GM21529 (cell line): Measurements from ENCODE around the gene SEMA5A.
A peak's percentile ranks its signal among the peaks of the same experiment; 100 is the strongest.

ENCODE experiments used
- ATAC-seq: cut with Tn5 transposase; IDR thresholded peaks from one replicate; pipeline ENCODE4 v1.9.1; 2021; ENCODE audit not compliant: unreplicated experiment

The SEMA5A gene

DNA sequence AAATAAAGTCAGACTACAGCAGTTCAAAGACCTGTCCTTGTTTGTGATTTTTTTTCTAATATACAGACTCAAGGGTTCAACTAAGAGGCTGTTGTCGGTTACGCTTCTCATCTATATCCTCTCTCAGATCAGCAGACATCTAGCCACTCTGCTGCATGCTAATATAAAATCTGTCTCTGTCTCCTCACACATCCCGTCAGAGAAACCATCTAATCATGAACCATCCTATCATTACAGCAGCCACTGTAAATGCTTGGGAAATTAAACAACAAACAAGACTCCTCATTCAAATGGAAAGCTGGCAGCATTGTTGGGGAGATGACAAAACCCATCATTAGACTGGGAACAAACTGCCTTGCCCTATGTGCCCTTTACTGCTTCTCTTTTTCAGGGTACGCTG lies 94.8 kb downstream of the SEMA5A start:
- ATAC-seq = no peak

DNA sequence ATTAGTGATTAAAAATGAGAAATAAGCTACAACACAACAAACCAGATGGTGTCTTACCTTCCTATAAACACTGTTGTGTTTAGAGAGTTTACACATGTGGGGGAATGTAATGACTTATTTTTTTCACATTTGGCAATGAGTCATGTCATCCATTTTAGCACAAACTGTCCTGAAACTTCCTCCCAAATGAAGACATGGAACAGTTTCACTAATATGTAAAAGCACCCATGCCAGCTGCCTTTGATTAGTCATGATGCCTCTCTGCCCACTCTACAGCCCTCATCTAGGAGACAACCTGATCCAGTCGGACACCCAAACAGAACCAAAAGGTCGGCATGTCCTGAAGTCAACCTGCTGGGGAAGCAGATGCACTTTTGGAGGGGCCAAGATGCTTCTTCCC lies 98.2 kb downstream of the SEMA5A start:
- ATAC-seq = no peak

DNA sequence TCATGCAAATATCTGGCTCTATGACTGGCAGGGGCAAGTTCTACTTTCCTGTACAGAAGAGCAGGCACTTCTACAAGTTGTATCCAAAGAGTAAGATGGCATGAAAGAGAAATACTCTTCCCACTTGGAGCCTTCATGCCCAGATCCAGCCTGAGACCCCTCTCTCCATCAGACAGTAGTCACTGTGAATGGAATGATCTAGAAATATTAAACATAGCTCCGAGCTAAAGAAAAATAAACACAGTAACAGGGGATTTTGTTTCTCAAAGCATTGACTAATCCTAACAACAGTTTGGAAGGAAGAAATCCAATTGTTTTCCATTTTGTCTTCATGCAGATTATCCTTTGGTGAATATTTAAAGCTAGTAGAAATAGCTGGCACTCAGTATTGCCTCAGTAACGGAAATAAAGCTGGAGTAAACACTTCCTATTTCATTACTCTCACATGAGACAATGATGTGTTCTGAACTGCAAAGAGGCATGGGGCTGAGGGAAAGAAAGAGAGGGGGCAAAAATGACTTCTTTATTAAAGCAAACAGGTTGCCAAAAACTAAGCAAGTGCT lies 100.0 kb downstream of the SEMA5A start:
- no peak for ATAC-seq

DNA sequence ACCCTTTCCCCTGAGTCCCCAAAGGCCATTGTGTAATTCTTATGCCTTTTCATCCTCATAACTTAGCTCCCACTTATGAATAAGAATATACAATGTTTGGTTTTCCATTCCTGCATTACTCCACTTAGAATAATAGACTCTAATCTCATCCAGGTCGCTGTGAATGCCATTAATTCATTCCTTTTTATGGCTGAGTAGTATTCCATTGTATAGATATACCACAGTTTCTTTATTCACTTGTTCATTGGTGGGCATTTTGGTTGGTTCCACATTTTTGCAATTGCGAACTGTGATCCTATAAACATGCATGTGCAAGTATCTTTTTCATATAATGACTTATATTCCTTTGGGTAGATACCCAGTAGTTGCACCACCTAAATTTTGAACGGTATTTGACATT lies 101.5 kb downstream of the SEMA5A start:
- ATAC-seq = no peak

DNA sequence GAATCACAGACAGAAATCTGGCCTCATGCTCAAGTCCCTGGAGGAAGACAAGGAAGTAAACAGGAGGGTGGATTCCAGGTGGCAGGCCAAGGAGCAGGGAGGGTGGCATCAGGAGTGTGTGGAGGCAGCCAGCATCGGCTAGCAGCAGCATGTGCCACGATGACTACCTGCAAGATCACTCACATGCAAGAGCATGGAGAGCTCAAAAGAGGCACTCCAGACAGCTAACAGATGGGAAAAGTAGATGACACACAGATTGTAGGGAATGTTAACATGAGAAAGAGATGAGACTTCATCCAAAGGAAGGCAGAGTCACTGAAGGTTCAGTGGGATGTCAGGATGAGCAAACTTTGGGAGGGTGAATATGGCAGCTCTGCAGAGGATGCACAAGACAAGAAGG lies 104.3 kb downstream of the SEMA5A start:
- ATAC-seq = no peak

DNA sequence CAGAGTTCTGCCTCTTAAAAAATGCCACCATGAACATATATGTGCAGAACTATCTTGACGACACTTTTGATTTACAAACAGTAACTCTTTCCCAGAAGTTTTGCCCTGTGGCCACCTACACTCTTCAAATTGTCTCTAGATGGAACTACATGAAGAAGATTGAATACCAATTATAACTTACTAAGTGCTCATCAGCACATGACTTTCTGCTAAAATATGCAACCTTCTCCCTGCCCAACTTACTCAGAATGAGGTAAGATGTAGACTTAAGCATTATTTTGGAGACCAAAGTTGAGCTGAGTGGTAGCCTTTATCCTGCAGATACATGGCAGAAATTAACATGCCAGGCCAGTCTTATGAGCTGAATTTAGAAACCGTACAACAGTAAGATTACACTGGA lies 105.4 kb downstream of the SEMA5A start:
- ATAC-seq = no peak

DNA sequence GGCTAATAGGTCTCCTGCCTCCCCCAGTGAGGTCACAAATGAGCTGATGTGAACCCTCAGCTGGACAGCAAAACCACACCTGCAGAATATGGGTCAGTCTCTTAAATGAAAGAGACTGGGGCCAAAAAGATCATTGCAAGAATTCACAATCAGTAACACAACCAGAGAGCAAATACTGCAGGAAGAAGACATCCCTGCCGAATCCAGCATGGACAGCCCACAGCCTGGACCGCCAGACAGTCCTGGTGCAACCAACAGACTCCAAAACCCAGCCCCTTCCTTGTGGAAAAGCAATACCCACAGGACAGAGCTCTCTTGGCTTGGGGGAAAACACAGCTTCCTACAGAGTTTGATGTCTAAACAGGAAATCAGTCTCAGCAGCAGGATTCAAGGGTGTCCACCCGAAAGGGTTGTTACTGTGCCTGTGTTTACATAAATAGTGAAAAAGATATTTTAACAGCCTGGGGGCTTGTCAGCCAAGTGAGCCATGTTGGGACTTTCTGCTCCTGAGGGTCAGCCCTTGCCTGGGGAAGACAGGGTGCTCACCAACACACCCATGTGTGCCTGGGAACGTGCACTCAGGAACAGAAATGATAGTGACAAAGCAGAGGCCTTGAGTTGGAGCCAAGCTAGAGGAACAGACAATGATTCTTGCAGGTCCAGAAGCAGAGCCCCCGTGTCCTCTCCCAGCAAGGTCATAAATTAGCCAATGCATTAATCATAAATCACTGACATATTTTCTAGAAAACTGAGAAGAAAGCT lies 106.2 kb downstream of the SEMA5A start:
- no peak for ATAC-seq

DNA sequence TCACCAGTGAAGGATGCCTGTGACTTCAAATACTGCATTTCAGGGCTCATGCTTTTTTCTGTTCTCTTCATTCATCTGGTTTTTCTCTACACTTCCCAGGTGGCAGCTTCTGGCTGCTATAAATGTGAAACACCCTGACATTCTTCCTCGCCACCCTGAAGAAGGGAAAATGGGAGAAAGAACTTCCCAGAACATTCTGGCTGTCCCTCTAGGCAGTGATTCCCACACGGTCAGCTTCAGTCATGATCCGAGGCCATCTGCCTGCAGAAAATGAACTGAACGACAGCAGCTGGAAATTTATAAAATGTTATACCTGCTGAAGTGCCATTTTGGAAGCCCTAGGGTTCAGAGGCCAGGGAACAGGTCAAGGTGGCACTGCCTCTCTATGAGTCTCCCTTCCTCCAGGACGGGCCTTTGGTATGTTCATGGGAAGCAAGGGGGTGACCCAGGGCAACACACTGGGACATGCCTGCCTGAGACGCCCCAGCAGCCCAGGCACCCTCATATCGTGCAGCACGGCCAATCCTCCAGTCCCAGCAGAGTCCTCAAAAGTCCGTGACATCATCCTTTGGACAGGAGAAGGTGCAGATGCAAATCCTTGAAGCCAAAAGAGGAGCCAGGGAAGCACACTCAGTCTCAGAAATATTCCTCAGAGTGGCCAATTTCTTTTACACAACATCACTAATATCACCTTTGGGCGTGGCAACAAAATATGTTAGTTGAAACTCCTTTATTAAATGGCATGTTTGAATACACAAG lies 107.1 kb downstream of the SEMA5A start:
- no peak for ATAC-seq

DNA sequence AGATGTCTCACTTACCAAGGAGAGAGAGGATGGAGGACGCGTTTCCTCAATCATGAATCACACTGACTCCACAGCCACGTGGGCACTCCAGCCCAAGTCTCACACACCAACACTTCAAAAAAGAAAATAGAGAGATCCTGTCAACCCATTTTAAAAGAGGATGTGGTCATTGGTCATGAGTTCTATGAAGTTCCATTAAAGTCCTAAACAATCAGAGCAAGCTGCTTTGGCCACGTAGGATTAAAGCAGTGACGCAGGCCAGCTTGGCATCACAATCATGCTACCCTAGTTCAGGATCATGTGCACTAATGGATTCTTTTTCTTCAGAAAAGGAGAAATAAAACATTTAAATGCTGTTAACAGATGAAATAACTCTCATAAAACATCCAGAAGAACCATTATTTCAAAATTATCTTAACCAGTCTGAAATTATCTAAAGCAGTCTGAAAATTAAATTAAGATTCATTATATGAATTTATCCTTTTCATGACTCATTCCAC lies 108.1 kb downstream of the SEMA5A start:
- ATAC-seq = no peak

DNA sequence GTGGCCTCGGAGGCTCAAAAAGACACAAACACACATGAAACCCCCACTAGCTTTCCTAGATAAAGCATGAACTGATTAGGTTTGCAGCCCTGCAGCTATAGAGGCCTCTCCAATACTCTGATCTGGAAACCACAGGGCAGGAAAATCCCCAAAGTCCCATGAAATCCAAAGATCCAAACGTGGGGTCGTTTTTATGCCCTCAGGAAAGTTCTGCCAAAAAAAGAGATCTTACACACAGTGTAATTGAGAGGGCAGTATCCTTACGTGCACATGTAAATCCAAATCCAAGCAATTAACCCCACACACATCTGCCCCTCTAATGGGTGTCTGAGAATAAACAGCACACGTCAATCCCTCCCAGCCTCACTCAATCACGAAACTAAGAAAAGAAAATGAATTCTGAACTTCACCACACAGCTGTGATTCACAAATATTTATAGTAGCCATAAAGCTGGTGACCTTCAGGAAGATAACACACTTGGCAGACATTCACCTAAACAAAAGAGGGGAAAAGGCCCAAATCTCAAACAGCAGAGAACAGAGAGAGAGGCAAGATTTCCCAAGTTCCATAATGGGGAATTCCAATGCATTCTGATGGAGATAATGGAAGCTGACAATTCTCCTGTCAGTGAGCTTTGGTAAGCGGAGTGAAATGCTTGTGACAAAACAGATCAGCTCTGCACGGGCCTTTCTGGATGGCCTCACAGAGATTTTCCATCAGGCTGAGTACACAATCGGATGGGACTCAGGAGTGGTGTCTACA lies 114.2 kb downstream of the SEMA5A start:
- no peak for ATAC-seq

DNA sequence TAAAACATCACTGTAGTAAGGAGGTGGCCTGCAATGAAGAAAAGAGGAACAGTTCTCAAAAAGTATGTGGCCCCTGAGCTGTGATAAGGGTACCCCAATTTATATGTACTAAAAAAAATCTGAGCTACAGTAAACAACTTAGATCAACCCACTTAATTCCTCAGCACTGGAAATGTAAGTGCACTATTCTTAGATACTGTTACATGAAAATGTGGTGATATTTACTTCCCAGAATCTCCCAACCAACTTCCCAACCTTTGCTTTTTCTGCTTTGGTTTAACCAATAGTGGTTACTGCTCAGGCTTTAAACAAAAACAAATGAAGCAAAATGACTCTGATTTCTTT lies 114.8 kb downstream of the SEMA5A start:
- ATAC-seq = no peak

DNA sequence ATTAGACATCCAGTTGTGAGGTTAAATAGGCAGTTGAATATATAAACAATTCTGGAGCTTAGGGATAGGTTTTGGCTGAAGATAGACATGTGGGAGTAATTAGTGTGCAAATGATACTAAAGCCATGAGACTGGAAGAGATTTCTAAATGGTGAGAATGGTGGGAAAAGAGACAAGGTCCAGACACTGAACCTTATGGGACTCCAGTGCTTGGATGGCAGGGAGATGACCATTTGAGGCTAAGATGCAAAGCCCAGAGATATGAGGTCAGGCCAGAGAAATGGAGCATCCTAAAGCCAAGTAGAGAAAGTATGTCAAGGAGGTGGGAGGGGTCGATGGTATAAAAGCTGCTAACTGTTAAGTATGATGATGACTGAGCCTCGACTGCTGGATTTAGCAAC lies 115.6 kb downstream of the SEMA5A start:
- ATAC-seq = no peak

DNA sequence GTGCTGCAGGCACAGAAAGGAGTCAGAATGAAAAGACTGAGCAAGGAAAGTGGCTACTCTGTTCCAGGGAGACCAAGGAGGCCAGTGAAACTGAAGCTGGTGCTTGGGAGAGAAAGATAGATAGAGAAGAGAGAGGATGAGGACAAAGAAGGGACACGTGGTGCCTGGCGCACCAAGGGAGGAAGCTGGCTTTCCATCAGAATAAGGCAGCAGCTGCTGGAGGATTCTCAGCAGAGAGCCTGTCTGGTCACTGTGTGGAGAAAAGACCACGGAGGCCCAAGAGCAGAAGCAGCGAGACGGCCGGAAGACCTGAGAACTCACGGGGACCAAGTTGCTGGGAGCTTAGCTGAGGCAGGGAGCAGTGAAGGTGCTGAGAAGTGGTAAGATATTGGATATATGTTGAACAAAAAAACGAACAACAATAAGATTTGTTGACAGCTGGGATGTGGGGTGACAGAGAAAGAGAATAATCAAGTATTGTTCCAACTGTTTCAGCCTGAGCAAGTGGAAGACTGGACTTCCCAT lies 116.1 kb downstream of the SEMA5A start:
- no peak for ATAC-seq

DNA sequence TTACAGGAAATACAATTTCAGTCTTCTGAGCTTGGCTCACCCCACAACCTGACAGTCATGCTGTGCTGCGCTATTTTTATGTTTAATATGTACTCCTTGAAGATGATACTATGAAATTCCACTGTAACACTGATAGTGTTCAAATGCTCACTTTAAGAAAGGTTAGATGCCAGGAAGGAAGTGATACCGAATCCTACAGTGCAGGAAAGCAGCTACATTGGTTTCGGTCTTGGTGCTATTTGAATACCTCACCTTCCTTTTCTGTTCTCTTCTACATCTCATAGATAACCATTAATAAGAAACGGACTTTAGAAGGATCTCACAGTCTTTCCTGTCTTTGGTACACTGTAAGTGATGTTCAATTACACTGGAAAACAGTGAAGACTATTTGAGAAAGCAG lies 117.6 kb downstream of the SEMA5A start:
- ATAC-seq = peak; percentile 63

DNA sequence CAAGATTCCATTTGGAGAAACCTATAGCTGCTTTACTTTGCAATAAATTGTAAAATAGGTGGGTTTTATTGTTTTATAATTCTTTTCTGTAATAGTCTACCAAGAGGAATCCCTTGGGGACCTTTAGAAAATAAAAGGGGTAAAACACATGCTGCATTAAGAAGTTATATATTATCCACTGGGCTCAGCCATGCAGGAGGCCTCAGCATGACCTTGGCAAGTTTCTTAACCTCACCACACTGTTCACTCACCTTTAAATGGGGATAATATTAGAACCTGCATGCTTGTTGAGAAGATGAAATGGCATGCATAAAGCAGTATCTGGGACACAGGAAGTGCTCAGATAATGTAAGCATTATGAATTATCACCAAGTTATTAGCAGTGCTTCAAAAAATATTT lies 120.2 kb downstream of the SEMA5A start:
- ATAC-seq = no peak

DNA sequence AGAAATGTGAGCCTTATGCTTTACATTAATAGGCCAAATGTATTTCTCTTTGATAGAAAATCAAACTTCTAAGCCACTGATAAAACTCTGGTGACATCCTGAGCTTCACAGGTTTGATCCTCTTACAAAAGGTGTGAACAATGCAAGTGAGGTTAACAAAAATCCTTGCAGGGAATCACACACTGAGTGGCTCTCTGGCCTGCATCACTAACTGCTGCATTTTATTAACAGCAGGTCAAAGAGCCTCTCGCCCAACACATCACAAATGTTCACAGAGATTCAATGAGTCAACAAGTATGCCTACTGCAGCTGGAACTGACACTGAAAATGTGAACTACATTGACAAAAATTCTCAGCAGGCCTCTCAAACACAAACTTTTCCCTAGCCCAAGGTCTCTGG lies 122.3 kb downstream of the SEMA5A start:
- ATAC-seq = no peak

DNA sequence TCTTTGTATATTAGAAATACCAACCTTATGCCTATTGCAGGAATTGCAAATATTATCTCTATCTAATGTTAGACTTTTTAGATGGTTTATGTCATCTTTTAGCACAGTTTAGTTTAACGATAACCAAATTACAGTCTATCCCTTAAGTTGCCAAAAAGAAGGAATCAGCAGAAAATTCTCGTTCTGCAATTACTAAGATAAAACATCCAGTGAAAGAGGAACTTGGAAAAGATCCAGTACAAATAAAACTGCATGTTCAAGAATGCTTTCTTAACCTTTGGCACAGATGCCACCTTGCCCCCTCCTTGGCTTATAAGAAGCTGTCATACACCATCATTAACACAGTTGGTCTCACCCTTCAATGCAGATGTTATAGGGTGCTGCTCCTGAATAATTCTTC lies 124.0 kb downstream of the SEMA5A start:
- no peak for ATAC-seq

DNA sequence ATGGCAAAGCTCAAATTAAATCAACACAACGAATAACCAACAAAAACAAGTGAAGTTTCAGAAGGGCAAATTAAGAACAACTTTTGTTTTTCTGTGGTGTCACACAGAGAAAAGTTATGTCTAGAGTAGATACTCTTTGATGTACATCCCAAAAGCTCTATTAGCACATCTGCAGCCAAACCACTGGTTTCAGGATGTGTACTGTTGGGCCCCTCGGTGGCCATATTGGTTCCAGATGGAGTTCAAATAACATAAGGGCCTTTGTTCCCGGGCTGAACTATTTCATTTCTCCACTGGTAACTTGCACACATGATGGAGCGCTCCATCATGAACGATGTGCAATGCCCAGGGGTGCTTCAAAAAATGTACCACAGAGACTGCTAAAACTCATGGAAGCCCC lies 126.1 kb downstream of the SEMA5A start:
- no peak for ATAC-seq

DNA sequence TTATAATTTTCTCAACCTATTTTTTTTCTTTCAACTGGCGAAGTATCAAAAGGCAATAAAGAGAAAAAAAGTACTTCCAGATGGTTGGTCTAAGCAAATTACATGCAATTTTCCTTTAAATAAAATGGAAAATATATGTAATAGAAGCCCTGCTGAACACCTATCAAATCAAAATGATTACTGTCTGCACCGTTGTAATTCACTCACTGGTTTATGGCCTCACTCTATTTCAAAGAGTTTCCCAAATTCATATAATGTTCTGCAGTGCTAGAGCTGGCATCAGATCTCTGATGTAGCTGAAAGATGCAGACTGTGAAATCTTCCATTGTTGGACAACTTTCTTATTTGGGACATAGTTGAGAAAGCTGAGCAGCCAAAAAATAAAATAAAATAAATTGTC lies 130.3 kb downstream of the SEMA5A start:
- no peak for ATAC-seq

DNA sequence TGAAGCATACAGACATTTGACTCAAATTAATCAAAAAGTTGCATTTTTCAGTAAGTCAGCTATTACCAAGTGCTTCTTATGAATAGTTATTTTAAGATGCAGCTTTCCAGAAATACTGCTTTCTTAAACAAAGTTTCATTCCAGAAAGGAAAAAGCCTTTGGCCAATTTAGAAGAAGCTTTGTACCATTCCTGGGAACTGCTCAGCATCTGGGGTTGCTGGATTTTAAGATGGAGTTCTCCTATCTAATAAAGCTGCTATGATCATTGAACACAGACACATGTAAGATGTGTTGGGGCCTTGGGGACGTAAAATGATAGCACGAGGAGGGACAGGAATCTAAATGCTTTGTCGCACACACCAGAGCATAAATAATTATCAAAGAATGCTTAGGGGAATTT lies 130.8 kb downstream of the SEMA5A start:
- no peak for ATAC-seq

DNA sequence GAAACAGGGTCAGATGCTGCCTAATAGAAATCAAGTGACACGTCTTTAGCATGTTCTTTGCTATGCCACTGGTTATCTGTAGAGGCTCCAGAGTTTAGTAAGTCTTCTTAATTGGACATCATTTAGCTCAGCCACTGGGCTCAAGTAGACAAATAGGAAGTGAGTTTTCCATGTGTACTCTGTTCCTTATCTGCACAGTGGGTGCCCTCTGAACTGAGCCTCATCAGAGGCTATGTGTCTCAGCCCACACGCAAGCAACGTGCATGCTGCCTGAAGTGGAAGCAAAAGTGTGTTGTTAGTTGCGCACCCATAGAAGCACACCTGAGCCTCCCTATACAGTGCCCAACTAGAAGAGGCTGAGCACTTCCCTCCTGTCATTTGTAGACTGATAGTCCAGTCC lies 134.7 kb downstream of the SEMA5A start:
- ATAC-seq = no peak
